Stimulated activated CD4-positive, alpha-beta T cell treated with anti-CD3 and anti-CD28 coated beads, Interleukin-4, amount 100 ng/mL, for 24 hours (primary cell): ENCODE measurements around the gene C19orf85.
"Not testable (repeated sequence)": the region's sequence is repeated elsewhere in the genome, so short reads cannot be mapped to it uniquely, and the experiment has no call there.

Experiments
- DNase-seq: peaks from one replicate; pipeline ENCODE4 v3.0.0-alpha.2; 2020

The C19orf85 gene

DNA sequence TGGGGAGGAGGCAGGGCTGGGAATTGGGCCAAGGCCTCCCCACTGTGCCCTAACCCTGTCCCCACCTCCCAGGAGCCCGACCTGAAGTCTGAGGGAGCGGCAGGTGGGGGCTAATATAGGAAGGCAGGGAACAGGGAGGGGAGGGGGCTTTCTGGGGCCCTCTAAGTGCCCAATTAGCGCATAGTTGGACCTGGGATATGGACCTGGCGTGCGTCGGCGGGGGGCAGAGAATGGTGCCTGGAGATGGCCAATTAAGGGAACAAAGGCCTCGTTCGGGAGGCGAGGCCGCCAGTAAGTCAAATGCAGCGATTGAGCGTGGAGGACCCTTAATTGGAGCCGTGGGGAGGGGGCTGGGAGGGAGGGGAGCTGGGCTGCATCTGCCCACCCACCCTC is at the start of gene C19orf85:
TSS of gene C19orf85 (minus strand) at position 90 of the 393 bp plus-strand sequence. CDS start 197 bp downstream, outside the sequence.
- no peak for DNase-seq

GRCh38 chr19:55508120-55508519 is 43.6 kb upstream of the C19orf85 start:
- DNase-seq = no peak

GRCh38 chr19:55504981-55505380 is 40.4 kb upstream of the C19orf85 start:
- DNase-seq = no peak

GRCh38 chr19:55504252-55504603 is 39.7 kb upstream of the C19orf85 start:
- no peak for DNase-seq

DNA sequence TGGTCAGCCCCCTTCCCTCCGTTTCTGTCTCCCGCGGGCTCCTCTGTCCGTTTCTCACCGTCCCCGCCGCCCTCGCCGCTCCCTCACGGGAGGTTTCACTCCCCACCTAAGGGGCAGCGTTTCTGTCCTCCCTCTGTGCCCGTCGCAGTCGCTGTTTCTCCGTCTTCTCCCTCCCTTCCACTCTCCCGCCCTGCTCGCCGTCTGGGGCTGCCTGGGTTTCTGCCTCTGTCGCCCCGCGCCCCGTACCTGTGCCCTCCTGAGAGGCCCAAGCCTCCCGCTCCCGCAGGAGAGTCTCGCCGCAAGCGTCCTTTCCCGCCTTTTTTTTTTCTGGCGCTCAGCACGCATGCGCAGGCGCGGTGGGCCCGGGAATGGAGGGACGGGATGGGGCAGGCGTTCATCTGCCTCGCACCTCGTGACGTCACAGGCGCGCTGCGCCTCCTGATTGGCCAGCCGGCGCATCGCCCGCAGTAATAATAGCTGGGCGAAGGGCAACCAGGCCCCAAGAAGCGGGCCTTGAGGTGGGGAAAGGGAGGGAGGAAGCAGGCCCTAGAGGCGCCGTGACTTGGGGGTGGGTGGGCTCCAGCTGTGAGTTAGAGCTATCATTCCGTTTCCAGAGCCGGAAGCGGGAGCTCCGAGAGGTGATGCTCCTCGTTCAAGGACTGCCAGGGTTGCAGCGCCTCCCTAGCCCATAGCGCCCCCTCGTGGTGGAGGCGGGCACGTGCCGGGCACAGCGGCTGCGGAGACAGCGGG is 39.1 kb upstream of the C19orf85 start:
- DNase-seq = peak; percentile 93

GRCh38 chr19:55503157-55503501 is 38.6 kb upstream of the C19orf85 start:
- no peak for DNase-seq

GRCh38 chr19:55502197-55502952 is 37.8 kb upstream of the C19orf85 start:
- DNase-seq = no peak

GRCh38 chr19:55500368-55500952 is 35.9 kb upstream of the C19orf85 start:
- DNase-seq = no peak

DNA sequence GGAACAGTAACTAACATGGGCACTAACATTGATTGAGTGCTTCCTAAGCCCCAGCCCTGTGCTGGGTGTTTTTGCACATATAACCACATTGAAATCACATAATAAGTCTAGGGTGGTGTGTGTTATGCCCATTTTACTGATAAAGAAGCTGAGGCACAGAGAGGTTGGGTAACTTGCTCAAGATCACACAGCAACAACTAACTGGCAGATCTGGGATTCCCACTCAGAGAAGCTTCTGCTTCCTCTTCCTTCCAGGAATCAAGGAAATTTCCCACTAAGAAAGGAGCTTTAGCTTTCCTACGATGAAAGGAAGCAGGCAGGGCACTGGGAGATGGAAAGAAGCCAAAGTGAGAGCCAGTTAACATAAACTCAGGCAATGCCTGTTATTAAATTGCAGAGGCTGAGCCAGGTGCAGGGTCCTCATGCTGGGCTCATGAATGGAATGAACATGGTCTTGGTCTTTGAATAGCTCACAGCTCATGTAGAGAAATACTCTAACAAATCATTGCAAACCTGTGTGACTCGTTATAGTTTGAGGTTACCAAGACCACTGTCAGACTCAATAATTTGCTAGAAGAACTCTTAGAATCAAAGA is 33.8 kb upstream of the C19orf85 start:
- DNase-seq = no peak

GRCh38 chr19:55497763-55498162 is 33.2 kb upstream of the C19orf85 start:
- no peak for DNase-seq

GRCh38 chr19:55496820-55497219 is 32.3 kb upstream of the C19orf85 start:
- DNase-seq = not testable (repeated sequence)

GRCh38 chr19:55495646-55496349 is 31.2 kb upstream of the C19orf85 start:
- DNase-seq = no peak

- no peak for DNase-seq
Observed at GRCh38 chr19:55494172-55494761, 29.7 kb upstream of the C19orf85 start.

GRCh38 chr19:55493645-55494171 is 29.2 kb upstream of the C19orf85 start:
- DNase-seq = no peak

- no peak for DNase-seq
Observed at GRCh38 chr19:55493052-55493644, 28.6 kb upstream of the C19orf85 start.

- DNase-seq = no peak
Observed at GRCh38 chr19:55492362-55492944, 27.9 kb upstream of the C19orf85 start.

- DNase-seq = no peak
Observed at GRCh38 chr19:55491546-55492360, 27.2 kb upstream of the C19orf85 start.

GRCh38 chr19:55490478-55491432 is 26.2 kb upstream of the C19orf85 start:
- DNase-seq = no peak

DNA sequence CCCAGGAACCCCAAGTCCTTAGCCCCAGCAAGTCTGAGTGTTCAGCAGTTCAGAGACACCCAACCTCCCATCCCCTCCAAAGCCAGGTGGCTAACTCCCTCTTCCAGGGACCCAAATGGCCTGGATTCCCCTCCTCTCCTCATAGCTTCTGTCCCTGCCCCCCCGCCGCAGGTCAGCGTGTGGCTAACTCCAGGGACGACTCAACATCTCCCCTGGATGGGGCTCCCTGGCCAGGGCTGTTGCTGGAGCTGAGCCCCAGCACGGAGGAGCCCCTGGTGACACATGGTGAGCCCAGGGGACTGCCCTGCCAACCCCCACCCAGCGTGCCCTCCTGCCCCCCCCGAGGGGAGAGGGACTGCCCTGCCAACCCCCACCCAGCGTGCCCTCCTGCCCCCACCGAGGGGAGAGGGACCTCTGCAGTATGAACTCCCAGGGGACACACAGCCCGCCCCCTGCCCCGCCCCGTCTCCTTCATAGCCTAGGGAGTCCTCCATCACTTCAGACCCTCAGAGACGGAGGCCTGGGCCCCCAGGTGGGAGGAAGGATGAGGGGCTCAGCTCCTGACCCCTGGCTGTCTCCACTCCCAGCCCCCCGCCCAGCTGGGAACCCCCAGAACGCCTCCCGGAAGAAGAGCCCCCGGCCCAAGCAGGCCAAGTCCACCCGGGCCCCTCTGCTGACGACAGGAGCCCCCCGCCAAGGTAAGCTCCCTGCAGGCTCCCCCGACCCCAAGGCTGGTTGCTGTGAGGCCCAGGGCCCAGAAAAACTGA is 25.3 kb upstream of the C19orf85 start:
- no peak for DNase-seq
